ENCODE data around the gene CLEC16A.

The CLEC16A gene

GRCh38 chr16:10943064-10943353 lies 1.4 kb upstream of the CLEC16A start:
- TF ChIP-seq CTCF (IDR thresholded peaks at IDR 0.05; ENCODE audit: insufficient read depth, missing control alignments) = no peak
- no peak for FAIRE-seq
- no peak for DNase-seq (ENCODE audit: insufficient read length, low spot score)

- FAIRE-seq (no peak), DNase-seq (ENCODE audit: insufficient read length, low spot score) (no peak)
- no peak for TF ChIP-seq CTCF (IDR thresholded peaks at IDR 0.05; ENCODE audit: insufficient read depth, missing control alignments)
Observed at GRCh38 chr16:10945065-10945787, 862 bp downstream of the CLEC16A start.

- FAIRE-seq (no peak), DNase-seq (ENCODE audit: insufficient read length, low spot score) (no peak)
- TF ChIP-seq CTCF (IDR thresholded peaks at IDR 0.05; ENCODE audit: insufficient read depth, missing control alignments) = no peak
Observed at GRCh38 chr16:10946308-10946707, 1.9 kb downstream of the CLEC16A start.

- DNase-seq (ENCODE audit: insufficient read length, low spot score) (no peak), FAIRE-seq (no peak)
- TF ChIP-seq CTCF (IDR thresholded peaks at IDR 0.05; ENCODE audit: insufficient read depth, missing control alignments) = no peak
Observed at GRCh38 chr16:10947211-10947787, 2.9 kb downstream of the CLEC16A start.

- FAIRE-seq = no peak
- TF ChIP-seq CTCF (IDR thresholded peaks at IDR 0.05; ENCODE audit: insufficient read depth, missing control alignments) = no peak
- DNase-seq (ENCODE audit: insufficient read length, low spot score) = no peak
Observed at GRCh38 chr16:10949424-10949970, 5.1 kb downstream of the CLEC16A start.

- no peak for FAIRE-seq
- no peak for TF ChIP-seq CTCF (IDR thresholded peaks at IDR 0.05; ENCODE audit: insufficient read depth, missing control alignments)
Observed at GRCh38 chr16:10950393-10950792, 6.0 kb downstream of the CLEC16A start.

GRCh38 chr16:10951026-10951425 lies 6.7 kb downstream of the CLEC16A start:
- no peak for DNase-seq (ENCODE audit: insufficient read length, low spot score)
- FAIRE-seq = no peak
- no peak for TF ChIP-seq CTCF (IDR thresholded peaks at IDR 0.05; ENCODE audit: insufficient read depth, missing control alignments)

More at GRCh38 chr16:10950393-10950792, 6.0 kb downstream of the CLEC16A start:
- DNase-seq (ENCODE audit: insufficient read length, low spot score) = no peak

All from D721Med (cell line).